ENCODE data around the gene OPRM1. TPM values are rescaled to one million over a fixed set of nuclear protein-coding genes. Genes with fewer than 3 reads are reported as not detected.

Gene OPRM1
- polyA plus RNA-seq, 1 donor (not counting 4 experiments of a cell fraction or from before 2014, with no cell fraction given): not detected

DNA sequence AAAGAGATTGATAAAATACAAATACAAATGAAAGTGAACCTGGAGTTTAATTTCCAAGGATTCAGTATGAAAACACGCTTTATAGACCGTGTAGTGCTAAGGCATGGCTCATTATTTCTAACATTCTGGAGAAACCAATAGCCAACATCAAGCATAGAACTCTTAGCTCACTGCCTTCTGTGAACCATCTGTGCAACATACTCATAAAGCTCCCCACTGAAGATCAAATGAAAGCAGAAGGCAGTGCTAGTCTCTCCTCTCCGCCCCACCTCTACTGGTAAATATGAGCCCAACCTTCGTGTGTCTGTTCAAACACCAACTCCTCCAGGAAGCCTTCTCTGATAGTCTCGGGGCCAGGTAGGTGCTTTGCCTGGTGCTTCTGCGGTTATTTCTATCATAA lies 163.9 kb downstream of the OPRM1 start:
- no peaks in the 10 kb centered on the region for H3K4me1 ChIP-seq (ENCODE audit: control insufficient read depth, extremely low read depth, insufficient read depth, low read length)
- H2AFZ ChIP-seq (ENCODE audit: control insufficient read depth, low read length): no peak overlapping the region
- no peak overlapping the region for H3K4me3 ChIP-seq (ENCODE audit: control insufficient read depth in 2 of 3, extremely low read depth in 1 of 3, insufficient read depth in 2 of 3, low read depth in 1 of 3, low read length in 3 of 3)
- dilution Hi-C loops (cut with MboI; ENCODE audit: extremely low pct_ligation_motif_present, low sequenced_read_pairs): no loop called here
- H3K9me3 ChIP-seq (ENCODE audit: control insufficient read depth, low read depth, low read length): no peaks in the 10 kb centered on the region
- no peak overlapping the region for H3K4me2 ChIP-seq (ENCODE audit: control insufficient read depth, extremely low read depth, insufficient read depth, low read depth, low read length)
- no peak for FAIRE-seq
- H4K20me1 ChIP-seq (ENCODE audit: control insufficient read depth, extremely low read depth, insufficient read depth, low read length): no peaks in the 10 kb centered on the region
- no peak overlapping the region for H3K9ac ChIP-seq (ENCODE audit: control insufficient read depth, extremely low read depth, insufficient read depth, low read length)
- no peak for DNase-seq (ENCODE audit: low read depth, low spot score)
- H3K9me1 ChIP-seq (ENCODE audit: control insufficient read depth, extremely low read depth, insufficient read depth, low read length): no peaks in the 10 kb centered on the region
- no peak overlapping the region for H3K27ac ChIP-seq (ENCODE audit: control insufficient read depth, insufficient read depth, low read length)
- no peak for TF ChIP-seq EZH2 (IDR thresholded peaks at IDR 0.05; ENCODE audit: low read length)
- TF ChIP-seq, protein P1, sequence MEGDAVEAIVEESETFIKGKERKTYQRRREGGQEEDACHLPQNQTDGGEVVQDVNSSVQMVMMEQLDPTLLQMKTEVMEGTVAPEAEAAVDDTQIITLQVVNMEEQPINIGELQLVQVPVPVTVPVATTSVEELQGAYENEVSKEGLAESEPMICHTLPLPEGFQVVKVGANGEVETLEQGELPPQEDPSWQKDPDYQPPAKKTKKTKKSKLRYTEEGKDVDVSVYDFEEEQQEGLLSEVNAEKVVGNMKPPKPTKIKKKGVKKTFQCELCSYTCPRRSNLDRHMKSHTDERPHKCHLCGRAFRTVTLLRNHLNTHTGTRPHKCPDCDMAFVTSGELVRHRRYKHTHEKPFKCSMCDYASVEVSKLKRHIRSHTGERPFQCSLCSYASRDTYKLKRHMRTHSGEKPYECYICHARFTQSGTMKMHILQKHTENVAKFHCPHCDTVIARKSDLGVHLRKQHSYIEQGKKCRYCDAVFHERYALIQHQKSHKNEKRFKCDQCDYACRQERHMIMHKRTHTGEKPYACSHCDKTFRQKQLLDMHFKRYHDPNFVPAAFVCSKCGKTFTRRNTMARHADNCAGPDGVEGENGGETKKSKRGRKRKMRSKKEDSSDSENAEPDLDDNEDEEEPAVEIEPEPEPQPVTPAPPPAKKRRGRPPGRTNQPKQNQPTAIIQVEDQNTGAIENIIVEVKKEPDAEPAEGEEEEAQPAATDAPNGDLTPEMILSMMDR (optimal IDR thresholded peaks at IDR 0.05 in 1 of 3, IDR thresholded peaks at IDR 0.05 in 1 of 3, conservative IDR thresholded peaks at IDR 0.05 in 1 of 3; ENCODE audit: extremely low read depth in 1 of 3, insufficient read depth in 2 of 3, low read length in 3 of 3): no peak
- no peaks in the 10 kb centered on the region for H3K79me2 ChIP-seq (ENCODE audit: control insufficient read depth, insufficient read depth, low read length)
- no peaks in the 10 kb centered on the region for H3K36me3 ChIP-seq (ENCODE audit: control insufficient read depth in 2 of 2, extremely low read depth in 1 of 2, insufficient read depth in 2 of 2, low read length in 2 of 2)
- no peaks in the 10 kb centered on the region for H3K27me3 ChIP-seq (ENCODE audit: control insufficient read depth, extremely low read depth, insufficient read depth, low read length)

DNA sequence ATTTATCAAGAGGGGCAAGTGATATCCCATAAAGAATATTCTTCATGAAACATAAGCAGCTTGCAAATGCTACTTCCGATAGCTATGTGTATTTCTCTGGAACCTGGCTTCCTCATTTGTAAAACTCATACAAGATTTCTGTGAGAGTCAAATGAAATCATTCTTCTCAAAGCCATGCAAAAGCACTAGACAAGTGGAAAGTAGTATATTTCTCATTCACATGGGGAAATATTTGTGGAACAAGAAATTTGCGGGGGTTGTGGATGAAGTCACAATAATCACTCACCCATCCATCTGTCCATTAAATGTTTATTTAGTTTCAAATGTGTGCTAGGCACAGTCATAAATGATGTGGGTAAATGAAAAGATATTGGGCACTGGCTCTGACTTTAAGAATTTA lies 167.1 kb downstream of the OPRM1 start:
- Histone ChIP-seq H3K27ac (ENCODE audit: control insufficient read depth, insufficient read depth, low read length) (no peak overlapping the region), H3K27me3 (ENCODE audit: control insufficient read depth, extremely low read depth, insufficient read depth, low read length) (no peaks in the 10 kb centered on the region), H3K4me1 (ENCODE audit: control insufficient read depth, extremely low read depth, insufficient read depth, low read length) (no peaks in the 10 kb centered on the region), H3K4me2 (ENCODE audit: control insufficient read depth, extremely low read depth, insufficient read depth, low read depth, low read length) (no peak overlapping the region), H3K9ac (ENCODE audit: control insufficient read depth, extremely low read depth, insufficient read depth, low read length) (no peak overlapping the region), H3K4me3 (ENCODE audit: control insufficient read depth in 2 of 3, extremely low read depth in 1 of 3, insufficient read depth in 2 of 3, low read depth in 1 of 3, low read length in 3 of 3) (no peak overlapping the region), H3K79me2 (ENCODE audit: control insufficient read depth, insufficient read depth, low read length) (no peaks in the 10 kb centered on the region), H2AFZ (ENCODE audit: control insufficient read depth, low read length) (no peak overlapping the region), H3K9me3 (ENCODE audit: control insufficient read depth, low read depth, low read length) (no peaks in the 10 kb centered on the region), H3K36me3 (ENCODE audit: control insufficient read depth in 2 of 2, extremely low read depth in 1 of 2, insufficient read depth in 2 of 2, low read length in 2 of 2) (no peaks in the 10 kb centered on the region), H4K20me1 (ENCODE audit: control insufficient read depth, extremely low read depth, insufficient read depth, low read length) (no peaks in the 10 kb centered on the region), H3K9me1 (ENCODE audit: control insufficient read depth, extremely low read depth, insufficient read depth, low read length) (no peaks in the 10 kb centered on the region)
- FAIRE-seq (no peak), DNase-seq (ENCODE audit: low read depth, low spot score) (no peak)
- dilution Hi-C loops (cut with MboI; ENCODE audit: extremely low pct_ligation_motif_present, low sequenced_read_pairs): no loop called here
- TF ChIP-seq EZH2 (IDR thresholded peaks at IDR 0.05; ENCODE audit: low read length): no peak
- TF ChIP-seq, protein P1 (optimal IDR thresholded peaks at IDR 0.05 in 1 of 3, IDR thresholded peaks at IDR 0.05 in 1 of 3, conservative IDR thresholded peaks at IDR 0.05 in 1 of 3; ENCODE audit: extremely low read depth in 1 of 3, insufficient read depth in 2 of 3, low read length in 3 of 3): no peak
